HG02970 (cell line): ENCODE measurements around the gene CCDC33.

Experiments used
- ATAC-seq: cut with Tn5 transposase; IDR thresholded peaks from one replicate; pipeline ENCODE4 v1.9.1; 2021; ENCODE audit warnings: mild to moderate bottlenecking, moderate library complexity, moderate number of reproducible peaks; ENCODE audit not compliant: unreplicated experiment, low FRiP score

The CCDC33 gene

DNA sequence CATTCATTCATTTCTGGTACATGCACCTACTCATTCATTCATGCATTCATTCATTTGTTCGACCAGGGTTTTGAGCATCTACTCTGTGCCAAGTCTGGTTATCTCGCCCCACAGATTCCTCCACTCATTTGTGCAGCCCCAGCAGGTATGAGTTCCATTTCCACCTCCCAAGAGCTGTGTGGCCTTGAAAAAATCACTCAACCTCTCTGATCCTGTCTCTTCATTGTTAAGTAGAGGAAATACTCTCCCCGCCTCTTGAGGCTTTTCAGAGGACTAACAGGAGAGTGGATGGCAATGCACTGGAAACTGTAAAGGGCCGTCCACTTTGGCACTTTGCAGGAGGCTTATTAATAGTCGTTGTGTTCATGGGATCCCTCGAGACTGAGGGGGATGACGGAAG lies 69.6 kb downstream of the CCDC33 start:
- no peak for ATAC-seq

DNA sequence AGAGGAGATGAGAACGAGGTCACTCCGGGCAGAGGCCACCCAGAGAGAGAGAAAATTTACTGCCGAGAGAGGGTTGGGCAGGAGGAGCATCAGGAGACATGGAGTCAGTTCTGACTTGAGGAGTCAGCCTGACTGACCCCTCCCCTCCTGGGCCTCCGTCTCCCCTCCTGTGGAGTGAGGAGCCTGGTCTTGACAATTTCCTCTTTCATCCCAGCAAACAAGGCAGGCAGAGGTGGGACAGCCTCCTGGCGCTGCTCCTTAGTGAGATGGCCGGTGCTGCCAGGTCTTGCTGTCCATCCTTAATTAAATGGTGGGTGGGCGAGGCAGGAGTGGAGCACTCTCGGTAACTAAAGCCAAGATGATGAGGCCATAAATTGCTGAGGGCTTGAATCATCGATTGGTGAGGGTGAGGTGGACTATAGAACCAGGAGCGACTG lies 70.7 kb downstream of the CCDC33 start:
- no peak for ATAC-seq

DNA sequence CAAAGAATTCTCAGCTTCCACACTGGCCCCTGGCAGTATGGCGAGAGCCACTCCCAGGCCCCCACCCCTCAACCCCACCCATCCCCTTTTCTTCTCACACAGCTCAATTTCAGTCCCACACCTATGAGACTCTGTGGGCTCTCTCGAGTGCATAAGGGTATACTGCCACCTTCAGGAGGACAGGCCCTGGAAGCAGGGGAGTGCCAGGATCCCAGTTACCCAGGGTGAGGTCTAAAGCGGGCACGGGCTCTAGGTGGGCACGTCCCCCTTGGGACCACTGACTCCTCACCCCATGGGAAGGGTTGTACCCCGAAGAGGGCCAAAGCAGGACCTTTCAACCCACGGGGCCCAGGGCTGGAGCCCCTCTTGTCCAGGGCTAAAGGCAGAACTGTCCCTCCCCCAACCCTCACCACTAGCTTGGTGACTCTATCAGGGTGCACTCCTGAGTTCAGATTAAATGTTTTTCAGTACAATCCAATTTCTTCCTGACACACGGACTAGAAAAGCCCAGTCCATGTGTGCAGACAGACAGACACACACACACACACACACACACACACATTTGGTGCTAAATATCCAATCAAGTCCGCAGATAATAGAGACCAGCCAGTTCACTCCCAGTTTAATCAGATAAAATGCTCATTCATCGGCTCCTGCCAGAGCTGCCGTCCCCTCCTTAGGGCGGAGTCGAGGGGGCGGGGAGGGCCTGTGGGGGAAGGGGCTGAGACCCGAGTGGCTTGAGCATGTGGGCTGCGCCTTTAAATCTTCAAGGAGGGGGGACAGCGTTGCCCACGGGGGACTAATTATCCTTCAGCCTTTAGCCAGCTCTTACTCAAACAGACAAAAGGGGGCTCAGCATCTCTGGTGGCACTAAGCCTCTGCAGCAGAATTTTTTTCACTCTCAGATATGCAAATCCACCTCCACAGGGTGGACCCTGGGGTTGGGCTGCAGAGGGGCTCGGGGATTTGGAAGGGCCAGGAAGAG lies 72.0 kb downstream of the CCDC33 start:
- ATAC-seq, result no peak

DNA sequence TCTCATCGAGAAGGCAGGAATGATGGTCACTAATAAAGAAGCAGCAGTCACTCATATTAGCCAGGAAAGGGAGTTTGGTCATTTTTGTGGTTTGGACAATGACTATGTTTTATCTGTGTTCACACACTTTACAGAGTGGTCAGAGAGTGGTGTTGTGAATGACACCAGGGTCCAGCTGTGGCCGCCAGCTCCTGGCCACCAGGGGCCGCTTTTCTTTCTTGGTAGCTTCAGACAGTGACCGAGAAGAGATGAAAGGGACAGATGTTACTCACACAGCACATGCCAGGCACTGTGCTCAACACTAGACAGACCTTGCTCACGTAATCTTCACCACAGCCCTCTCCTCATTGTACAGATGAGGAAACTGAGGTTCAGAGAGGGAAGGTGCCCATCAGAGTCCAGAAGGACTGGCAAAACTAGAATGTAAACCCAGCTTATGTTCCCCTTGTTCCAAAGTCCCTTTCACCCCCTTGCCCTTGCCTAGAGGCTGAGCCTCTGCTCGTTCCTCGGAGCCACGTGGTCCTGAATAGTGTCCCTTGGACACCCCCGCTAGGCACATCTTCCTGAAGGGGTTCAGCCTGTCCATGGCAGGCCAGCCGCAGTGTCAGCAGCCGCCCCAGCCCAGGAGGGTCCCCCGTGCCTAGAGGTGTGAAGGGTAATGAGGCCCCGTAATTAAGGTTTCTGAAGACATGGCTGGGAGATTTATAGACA lies 75.8 kb downstream of the CCDC33 start:
- ATAC-seq, result no peak

DNA sequence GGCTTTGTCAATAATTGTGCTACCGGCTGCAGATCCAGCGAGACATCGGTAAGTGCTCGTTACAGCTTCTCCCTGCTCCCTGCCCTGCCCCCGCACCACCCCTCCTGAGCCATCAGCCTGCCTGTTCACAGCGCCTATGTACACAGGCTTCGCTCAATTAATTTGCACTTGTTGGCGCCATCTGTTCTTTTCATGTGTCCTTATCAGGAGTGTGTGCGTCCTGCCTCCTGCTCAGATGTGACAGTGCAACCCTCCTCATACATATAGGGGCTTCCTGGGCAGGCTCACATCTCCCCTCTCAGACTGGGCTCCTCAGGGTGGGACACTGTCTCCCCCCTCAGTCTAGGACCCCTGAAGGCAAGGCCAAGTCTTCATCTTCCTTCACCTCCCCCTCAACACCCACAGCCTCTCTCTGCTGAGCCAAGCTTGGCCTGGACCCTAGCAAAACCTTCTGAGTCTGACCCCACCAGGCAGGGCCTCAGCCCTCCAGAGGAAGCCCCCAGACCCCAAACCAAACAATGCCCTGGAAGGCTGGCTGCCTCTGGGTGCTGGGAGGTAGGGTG lies 76.4 kb downstream of the CCDC33 start:
- no peak for ATAC-seq

DNA sequence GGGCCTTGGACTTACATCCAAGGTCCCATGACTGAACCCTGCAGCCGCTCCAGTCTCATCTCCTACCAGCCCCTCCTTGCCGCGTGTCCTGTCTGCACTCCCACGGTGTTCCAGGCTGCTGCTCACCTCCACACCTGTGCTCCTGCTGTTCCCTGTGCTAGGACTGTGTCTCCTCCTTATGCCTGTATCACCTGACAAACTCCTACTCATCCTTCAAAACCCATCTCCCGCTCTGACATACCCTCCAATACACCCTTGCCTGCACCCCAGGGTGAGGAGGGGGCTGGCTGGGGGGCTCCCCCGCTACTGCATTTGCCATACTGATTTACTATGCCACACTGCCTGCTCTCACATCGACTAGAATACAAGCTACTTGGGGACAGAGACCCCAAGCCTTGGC lies 77.8 kb downstream of the CCDC33 start:
- no peak for ATAC-seq

DNA sequence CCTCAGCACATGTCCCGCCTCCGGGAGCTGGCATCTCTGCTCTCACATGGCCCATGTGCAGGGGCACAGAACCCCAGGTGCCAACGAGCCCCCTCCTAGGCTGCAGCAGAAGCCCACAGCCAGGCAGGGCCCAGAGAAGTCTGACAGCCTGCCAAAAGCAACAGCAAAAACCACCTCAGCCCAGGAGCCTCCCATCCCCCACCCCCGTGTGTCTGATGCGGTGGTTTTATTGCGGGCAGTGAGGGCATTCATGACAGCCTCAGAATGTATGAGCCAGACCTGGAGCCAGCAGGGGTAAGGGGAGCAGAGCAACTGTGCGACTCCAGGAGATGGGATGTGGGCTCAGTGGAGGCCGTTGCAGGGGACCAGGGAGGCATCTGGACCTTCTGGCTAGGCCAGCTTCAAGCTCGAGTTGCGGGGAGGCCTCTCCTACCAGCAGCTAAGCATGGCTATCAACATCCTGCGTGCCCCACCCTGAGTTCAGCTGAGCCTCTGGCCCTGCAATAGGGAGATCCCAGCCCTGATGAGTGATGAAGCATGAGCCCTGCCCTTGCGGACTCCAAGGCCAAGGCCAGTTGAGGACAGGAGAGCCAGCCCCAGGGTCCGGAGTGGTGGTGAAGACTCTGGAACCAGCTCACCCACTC lies 78.8 kb downstream of the CCDC33 start:
- no peak for ATAC-seq

DNA sequence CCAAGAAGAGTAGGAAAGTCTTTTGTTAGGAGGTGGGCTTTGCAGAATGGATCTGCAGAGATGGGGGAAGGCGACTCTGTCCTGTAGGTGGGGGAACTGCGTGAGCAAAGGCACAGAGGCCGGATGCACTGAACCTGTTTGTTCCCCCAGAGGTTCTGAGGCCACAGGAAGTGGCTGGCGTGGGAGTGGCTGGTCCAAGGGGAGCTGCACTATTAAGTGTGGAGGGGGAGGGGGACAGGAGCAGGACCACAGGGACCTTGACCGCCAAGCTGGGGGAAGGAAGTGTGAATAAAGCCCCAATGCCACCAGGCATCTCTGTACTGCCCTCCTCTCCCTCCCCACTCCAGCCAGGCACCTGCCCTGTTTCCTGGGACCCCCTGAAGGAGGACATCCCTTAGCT lies 79.5 kb downstream of the CCDC33 start:
- ATAC-seq, result no peak

DNA sequence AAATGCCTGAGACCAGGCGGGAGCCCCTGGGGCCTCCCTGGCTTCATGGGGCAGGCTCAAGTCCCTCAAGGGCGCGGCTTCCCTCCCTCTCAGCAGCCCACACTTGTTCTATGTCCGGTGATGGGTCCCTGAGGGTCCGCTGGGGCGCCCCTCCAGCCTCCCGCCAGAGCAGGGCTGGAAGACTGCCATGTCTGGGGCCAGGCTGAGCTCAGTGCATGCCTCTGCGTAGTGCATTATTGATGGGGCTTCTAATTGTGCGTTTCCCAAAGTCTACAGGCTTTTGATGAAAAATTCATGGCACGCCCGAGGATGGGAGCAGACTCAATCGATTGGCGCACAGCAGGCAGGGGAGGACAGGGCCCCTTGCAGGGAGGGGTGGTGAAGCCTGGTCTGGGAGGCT lies 80.0 kb downstream of the CCDC33 start:
- no peak for ATAC-seq

DNA sequence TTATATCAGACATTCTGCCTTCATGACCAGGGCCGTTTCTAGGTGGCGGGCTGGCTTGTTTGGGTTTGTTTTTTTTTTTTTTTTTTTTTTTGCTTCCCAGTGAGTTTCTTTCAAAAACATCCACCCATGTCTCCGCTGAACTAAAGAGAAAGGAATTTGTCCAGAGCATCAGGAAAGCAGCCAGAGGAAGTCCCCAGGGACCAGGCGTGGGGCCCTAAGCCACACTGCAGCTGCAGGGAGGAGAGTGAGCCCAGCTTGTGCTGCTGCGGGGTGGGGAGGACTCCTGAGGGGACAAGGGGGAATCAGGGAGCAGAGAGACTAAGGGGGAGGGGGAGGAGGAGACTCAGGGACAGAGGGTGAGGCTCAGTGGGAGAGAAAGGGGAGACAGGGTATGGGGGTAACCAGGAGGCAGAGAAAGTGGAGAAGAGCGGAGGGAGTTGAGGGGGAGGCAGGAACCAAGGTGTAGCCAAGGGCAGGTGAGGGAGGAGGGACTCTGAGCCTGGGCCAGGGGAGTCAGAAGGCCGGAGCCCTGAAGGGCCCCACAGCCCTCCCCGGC lies 81.8 kb downstream of the CCDC33 start:
- no peak for ATAC-seq

DNA sequence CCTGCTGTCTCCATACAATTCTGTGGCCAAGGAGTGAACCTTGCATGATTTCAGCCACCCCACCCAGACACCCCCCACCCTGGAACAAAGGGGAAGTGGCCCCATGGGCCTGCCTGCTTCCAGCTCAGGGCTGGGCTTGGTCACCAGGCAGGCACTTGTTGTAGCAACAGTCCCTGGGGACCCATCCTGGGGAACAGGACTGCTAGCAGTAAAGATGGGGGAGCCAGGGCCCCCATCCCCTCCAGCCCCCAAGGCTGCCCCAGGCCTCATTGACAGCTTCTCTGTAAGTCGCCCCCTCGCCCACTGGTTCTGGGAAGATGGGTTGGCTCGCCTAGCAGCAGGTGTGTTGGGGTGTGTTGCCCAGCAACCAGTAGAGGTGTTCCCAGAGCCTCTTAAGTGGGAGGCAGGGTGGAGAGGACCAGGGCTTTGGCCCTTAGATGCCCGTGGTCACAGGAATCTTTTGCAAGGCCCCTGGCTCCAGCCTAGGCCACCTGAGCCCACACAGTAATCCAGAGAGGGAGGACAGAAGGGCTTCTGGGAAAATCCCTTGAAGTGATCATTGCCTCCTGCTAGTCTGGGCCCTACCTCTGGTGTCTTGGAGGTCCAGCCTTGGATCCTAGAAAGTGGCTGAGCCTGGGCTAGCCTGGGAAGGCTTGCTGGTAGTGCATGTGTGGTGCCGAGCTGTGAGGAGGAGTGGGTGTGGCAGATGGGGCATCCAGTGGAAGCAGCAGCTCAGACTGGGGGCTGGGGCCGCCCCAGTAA lies 82.4 kb downstream of the CCDC33 start:
- no peak for ATAC-seq

DNA sequence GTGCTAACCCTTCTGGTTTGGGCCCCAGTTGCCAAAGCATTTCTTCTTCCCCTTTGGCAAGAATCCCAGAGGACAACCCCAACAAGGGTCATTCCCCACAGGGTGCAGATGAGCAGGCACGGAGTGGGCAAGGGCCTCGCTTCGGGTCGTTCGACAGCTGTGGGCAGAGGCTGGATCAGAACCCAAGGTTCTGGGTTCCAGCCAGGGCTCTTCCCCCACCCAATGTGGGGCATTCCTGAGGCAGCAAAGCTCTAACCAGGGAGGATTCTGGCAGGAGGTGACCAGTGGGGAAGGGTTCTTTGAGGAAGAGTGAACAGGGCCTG lies 83.0 kb downstream of the CCDC33 start:
- ATAC-seq, result no peak

DNA sequence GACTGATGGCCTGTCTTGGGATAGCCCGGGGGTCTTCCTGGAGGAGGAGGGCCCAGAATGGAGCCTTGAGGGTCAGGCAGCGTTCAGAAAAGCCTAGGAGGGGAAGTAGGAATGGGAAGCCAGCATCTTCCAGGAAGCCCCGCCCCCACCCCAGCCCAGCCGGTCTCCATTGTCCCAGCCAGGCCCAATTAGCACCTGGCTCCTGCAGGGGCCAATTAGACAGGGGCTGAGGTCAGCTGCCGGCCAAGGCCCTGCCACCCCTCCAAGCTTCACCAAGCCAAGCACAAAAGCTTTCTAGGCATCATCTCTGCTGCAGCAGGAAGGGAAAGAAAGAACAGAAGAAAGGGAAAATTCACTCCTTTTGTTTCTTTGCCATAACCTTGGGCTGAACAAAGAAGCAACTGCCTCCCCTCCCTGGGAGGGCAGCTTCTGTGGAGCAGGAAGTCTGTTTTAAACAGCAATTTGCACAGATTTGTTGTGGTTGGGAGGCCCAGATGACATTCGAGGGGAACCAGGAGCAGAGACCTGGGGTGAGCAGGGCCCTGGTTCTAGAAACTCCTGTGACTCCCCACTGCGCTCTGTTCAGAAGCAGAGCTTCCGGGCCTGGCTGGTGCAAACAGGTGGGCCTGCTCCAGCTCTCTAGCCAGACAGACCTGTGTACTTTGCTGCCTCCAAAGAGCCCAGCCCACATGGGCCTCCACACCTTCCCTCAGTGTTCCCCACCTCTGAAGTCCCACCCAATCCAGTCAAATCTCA lies 83.6 kb downstream of the CCDC33 start:
- no peak for ATAC-seq

DNA sequence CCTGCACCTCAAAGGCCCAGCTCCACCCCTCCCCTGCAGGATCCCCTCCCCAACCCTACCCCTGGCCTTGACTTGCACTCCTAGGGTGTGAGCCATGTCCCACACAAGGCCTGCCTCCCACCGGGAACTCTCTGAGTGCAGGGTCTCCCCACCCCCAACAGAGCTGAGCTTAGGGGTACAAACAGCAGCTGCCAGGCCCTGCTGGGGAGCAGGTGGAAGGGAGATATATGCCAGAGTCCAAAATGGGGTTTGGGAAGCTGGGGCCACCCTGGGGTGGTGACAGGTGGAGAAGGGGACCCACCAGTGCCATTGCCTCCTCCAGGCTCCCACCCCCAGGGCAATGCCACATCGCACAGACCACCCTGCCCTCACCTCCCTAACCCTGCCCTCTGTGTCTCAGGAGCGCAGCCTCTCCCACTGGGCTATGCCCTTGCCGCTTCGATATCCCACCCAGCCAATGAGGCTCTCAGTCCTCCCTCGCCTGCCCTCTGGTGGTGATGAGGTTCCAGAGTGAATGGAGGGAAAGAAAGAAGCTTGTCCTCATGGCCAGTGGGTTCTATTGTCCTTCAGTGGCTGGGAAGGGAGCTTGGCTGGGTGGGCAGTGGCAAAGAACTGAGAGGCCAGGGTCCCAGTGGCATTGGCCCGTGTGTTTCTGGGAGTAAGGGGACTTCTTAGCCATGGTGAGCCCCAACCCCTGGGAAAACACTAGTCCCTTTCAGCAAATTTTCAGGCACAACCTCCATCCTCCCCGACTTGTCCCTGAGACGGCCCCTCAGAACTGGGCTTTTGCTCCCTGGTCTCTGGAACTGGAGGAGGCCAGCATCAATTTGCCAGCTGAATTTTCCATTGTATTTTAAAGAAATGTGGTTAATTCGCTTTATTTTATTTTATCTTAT lies 84.5 kb downstream of the CCDC33 start:
- no peak for ATAC-seq

DNA sequence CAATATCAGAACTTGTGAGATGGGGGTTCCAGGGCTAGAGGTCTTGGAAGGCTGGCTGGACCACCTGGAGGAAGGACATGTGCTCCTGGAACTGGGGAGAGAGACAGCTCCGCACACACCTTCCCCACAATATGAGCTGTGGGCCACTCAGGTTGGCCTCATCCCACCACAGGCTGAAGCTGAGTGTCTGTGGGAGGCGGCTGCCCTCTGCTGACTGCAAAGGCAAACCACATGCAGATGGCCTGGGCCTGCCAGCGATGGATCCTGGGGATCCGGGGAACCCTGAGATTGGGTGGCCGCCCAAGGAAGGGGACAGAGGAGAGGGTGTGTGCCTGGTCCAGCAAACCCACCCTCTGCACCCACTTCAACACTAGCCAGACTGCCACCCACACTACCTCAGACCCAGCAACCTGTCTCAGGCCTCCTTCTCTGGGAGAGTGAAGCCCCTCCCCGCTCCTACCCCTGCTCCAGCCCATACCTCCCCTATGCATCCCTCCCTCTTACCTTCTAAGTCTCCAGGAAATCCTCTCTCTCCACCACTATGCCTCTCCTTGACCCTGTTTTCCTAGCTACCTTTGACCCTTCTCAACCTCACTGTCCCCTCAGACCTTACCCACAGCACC lies 86.5 kb downstream of the CCDC33 start:
- ATAC-seq, result no peak

DNA sequence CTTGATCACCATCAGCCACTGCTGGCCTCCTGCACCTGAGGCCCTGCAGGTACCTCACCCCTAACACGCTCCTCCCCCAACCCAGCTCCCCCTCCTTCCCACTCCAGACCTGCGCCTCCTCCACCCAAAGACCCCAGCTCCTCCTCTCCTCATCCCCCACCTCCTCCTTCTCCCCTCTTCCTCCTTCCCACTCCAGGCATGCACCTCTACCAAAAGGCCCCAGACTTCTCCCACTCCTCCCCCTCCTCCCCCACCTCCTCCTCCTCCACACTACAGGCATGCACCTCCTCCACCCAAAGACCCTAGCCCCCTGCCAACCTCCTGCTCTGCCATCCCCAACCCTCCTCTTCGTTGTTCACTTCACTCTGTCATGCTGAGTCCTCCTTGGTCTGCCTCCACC lies 88.6 kb downstream of the CCDC33 start:
- no peak for ATAC-seq

DNA sequence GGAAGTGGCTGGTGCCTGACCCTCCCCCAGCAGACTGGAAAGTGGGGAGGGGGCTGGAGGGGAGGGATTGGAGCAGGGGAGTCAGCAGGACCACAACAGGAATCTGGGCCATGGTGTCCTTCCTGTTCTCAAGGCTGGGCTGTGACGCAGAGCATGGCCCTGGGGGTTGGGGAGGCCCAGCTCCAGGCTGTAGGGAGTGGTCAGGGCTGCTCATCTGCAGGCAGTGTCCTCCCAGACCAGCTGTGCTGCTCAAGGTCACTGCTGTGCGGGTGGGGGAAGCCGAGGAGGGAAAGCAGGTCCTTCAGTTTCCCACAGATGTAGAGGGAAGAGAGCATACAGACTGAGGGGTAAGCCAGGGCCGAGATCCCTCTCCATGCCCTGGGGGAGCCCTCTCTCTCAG lies 90.6 kb downstream of the CCDC33 start:
- ATAC-seq, result no peak

DNA sequence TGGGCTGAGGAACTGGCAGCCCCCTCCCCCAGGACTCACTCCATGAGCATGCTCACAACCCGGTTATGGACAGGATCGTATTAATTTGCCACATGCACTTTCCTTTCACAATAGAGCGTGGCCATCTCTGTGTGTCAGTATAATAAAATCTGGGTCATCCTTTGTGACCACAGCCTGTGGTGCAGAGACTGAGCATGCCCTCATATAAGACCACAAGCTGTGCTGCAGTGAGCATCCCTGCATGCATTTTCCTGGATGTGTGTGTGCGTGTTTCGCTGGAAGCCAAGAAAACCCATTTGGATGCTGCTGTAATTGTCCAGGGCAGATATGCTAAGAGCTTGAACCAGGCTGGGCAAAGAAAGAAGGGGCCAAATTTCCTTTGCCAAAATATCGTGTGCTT lies 91.6 kb downstream of the CCDC33 start:
- ATAC-seq, result no peak
